EH (cell line): Measurements from ENCODE around the gene IL17RB.

ENCODE experiments used
- DNase-seq: peaks from one replicate; pipeline ENCODE4 v3.0.0-alpha.2; 2015; ENCODE audit warnings: low read depth

Gene IL17RB

GRCh38 chr3:53812434-53812833 lies 33.9 kb upstream of the IL17RB start:
- no peak for DNase-seq

GRCh38 chr3:53813229-53813628 lies 33.1 kb upstream of the IL17RB start:
- DNase-seq: no peak

GRCh38 chr3:53813876-53814275 lies 32.5 kb upstream of the IL17RB start:
- no peak for DNase-seq

GRCh38 chr3:53815067-53815466 lies 31.3 kb upstream of the IL17RB start:
- no peak for DNase-seq

GRCh38 chr3:53815651-53816050 lies 30.7 kb upstream of the IL17RB start:
- DNase-seq: no peak

- no peak for DNase-seq
Observed at GRCh38 chr3:53816425-53816824, 29.9 kb upstream of the IL17RB start.

GRCh38 chr3:53817211-53817610 lies 29.2 kb upstream of the IL17RB start:
- DNase-seq: no peak

GRCh38 chr3:53817809-53818208 lies 28.6 kb upstream of the IL17RB start:
- DNase-seq: no peak

- no peak for DNase-seq
Observed at GRCh38 chr3:53818221-53819162, 27.9 kb upstream of the IL17RB start.

- DNase-seq: no peak
Observed at GRCh38 chr3:53819163-53819868, 27.1 kb upstream of the IL17RB start.

- no peak for DNase-seq
Observed at GRCh38 chr3:53820084-53820483, 26.3 kb upstream of the IL17RB start.

GRCh38 chr3:53820756-53821580 lies 25.4 kb upstream of the IL17RB start:
- no peak for DNase-seq

GRCh38 chr3:53821631-53822121 lies 24.7 kb upstream of the IL17RB start:
- peak; percentile 3 for DNase-seq

GRCh38 chr3:53822331-53822741 lies 24.0 kb upstream of the IL17RB start:
- no peak for DNase-seq

- DNase-seq: no peak
Observed at GRCh38 chr3:53823026-53823955, 23.1 kb upstream of the IL17RB start.

GRCh38 chr3:53823956-53824657 lies 22.3 kb upstream of the IL17RB start:
- DNase-seq: no peak

- no peak for DNase-seq
Observed at GRCh38 chr3:53824795-53825194, 21.6 kb upstream of the IL17RB start.

GRCh38 chr3:53826048-53826447 lies 20.3 kb upstream of the IL17RB start:
- DNase-seq: no peak

GRCh38 chr3:53828581-53828980 lies 17.8 kb upstream of the IL17RB start:
- no peak for DNase-seq

GRCh38 chr3:53829605-53830004 lies 16.8 kb upstream of the IL17RB start:
- no peak for DNase-seq
